HepG2 (cell line): ENCODE data around the gene GUCY2C. TPM values are rescaled to one million over a fixed set of nuclear protein-coding genes. Genes with fewer than 3 reads are reported as not detected.

Experiments used
- BRD4 ChIP-seq: sonication (generic); formaldehyde crosslinking; IDR thresholded peaks from 2 replicates; pipeline ENCODE4 v1.4.0; 2020; ENCODE audit warnings: missing genetic modification reagents
- CBX5 ChIP-seq: sonication (generic); formaldehyde crosslinking; IDR thresholded peaks from 2 replicates; pipeline ENCODE4 v1.4.0; 2020; ENCODE audit warnings: missing genetic modification reagents, borderline replicate concordance
- CEBPZ ChIP-seq: IDR thresholded peaks from 2 replicates; pipeline ENCODE4 v1.6.1; 2012; ENCODE audit warnings: low read length, improper control_type of control experiment
- FLYWCH1 ChIP-seq: sonication (generic); formaldehyde crosslinking; IDR thresholded peaks from 2 replicates; pipeline ENCODE4 v1.8.1; 2023; ENCODE audit warnings: mild to moderate bottlenecking, missing genetic modification reagents
- FOSL2 ChIP-seq: sonication (generic); formaldehyde crosslinking; IDR thresholded peaks from 2 replicates; pipeline ENCODE4 v1.4.0; 2020; ENCODE audit warnings: missing genetic modification reagents
- FUBP1 ChIP-seq: sonication (generic); formaldehyde crosslinking; IDR thresholded peaks from 2 replicates; pipeline ENCODE4 v1.5.1; 2020; ENCODE audit warnings: missing genetic modification reagents, mild to moderate bottlenecking, borderline replicate concordance
- HBP1 ChIP-seq: IDR thresholded peaks from 2 replicates; pipeline ENCODE4 v1.6.1; 2016; ENCODE audit warnings: low read depth, control low read depth
- HOXA5 ChIP-seq: sonication (generic); formaldehyde crosslinking; IDR thresholded peaks from 2 replicates; pipeline ENCODE4 v1.4.0; 2020; ENCODE audit warnings: missing genetic modification reagents
- KLF9 ChIP-seq: IDR thresholded peaks from 2 replicates; pipeline ENCODE4 v1.6.1; 2016; ENCODE audit warnings: low read depth
- MEIS2 ChIP-seq: sonication (generic); formaldehyde crosslinking; IDR thresholded peaks from 2 replicates; pipeline ENCODE4 v1.9.0; 2021; ENCODE audit warnings: mild to moderate bottlenecking, missing genetic modification reagents
- MNT ChIP-seq: fragments of 450-650 bp; IDR thresholded peaks from 2 replicates; pipeline ENCODE4 v1.6.1; 2016
- MXD4 ChIP-seq: IDR thresholded peaks from 2 replicates; pipeline ENCODE4 v1.6.1; 2016; ENCODE audit warnings: mild to moderate bottlenecking, missing biosample characterization, missing genetic modification reagents
- PCBP2 ChIP-seq: fragments of 200-400 bp; formaldehyde crosslinking; optimal IDR thresholded peaks from 2 replicates; pipeline ENCODE3; 2018; ENCODE audit warnings: low read length, low read depth; ENCODE audit not compliant: poor library complexity, severe bottlenecking
- RBAK ChIP-seq: sonication (generic); formaldehyde crosslinking; IDR thresholded peaks from 2 replicates; pipeline ENCODE4 v1.5.1; 2020; ENCODE audit warnings: mild to moderate bottlenecking, missing genetic modification reagents
- RBM22 ChIP-seq: fragments of 200-400 bp; formaldehyde crosslinking; optimal IDR thresholded peaks from 2 replicates; pipeline ENCODE3; 2017; ENCODE audit warnings: mild to moderate bottlenecking, low read length, moderate library complexity
- STAT5B ChIP-seq: sonication (generic); formaldehyde crosslinking; IDR thresholded peaks from 2 replicates; pipeline ENCODE4 v1.4.0; 2020; ENCODE audit warnings: missing genetic modification reagents
- TCF12 ChIP-seq, 2 experiments: fragments of 450-650 bp in 1 of 2; sonication (generic) in 1 of 2; formaldehyde crosslinking in 1 of 2; IDR thresholded peaks; 2 replicates each; pipeline versions ENCODE4 v1.6.1 to v1.8.0; 2017 to 2022; ENCODE audit warnings: antibody characterized with exemption in 1 of 2, mild to moderate bottlenecking in 1 of 2, missing genetic modification reagents in 1 of 2, moderate library complexity in 1 of 2
- TP53 ChIP-seq: sonication (generic); formaldehyde crosslinking; conservative IDR thresholded peaks from 2 replicates; pipeline ENCODE4 v1.4.0; 2020; ENCODE audit warnings: missing genetic modification reagents
- ZBTB7A ChIP-seq: sonication (generic); formaldehyde crosslinking; IDR thresholded peaks from 2 replicates; pipeline ENCODE4 v1.8.0; 2022; ENCODE audit warnings: mild to moderate bottlenecking, missing genetic modification reagents
- ZNF432 ChIP-seq: sonication (generic); formaldehyde crosslinking; IDR thresholded peaks from 2 replicates; pipeline ENCODE4 v1.5.0; 2020; ENCODE audit warnings: missing genetic modification reagents, mild to moderate bottlenecking, borderline replicate concordance
- ZSCAN5A ChIP-seq: sonication (generic); formaldehyde crosslinking; IDR thresholded peaks from 2 replicates; pipeline ENCODE4 v1.8.0; 2022; ENCODE audit warnings: mild to moderate bottlenecking, missing genetic modification reagents, borderline replicate concordance
- polyA plus RNA-seq, 8 experiments: library from polyadenylated mRNA; depleted of rRNA in 3 of 8; stranded (reverse) in 7 of 8; unstranded in 1 of 8; fragments of >200 nt; fragmentation: Illumina TruSeq in 4 of 8; extraction: Trizol in 4 of 8; gene quantifications; 2 replicates each; pipeline versions ENCODE4 v1.2.1 to v1.2.3, GENCODE V29; 2011 to 2016; ENCODE audit warnings: low read depth in 4 of 8, missing spikeins in 1 of 8, mixed read lengths in 1 of 8; ENCODE audit not compliant: insufficient read depth in 1 of 8
- total RNA-seq, 5 experiments: library from RNA; depleted of rRNA; stranded (reverse); fragments of >200 nt; fragmentation: Illumina TruSeq; extraction: Trizol; gene quantifications; 2 replicates each; pipeline ENCODE4 v1.2.3, GENCODE V29; 2016; ENCODE audit warnings: low read depth in 1 of 5

GUCY2C gene
- total and polyA plus RNA-seq, 2 of the 13 experiments (the other 11 are each of a cell fraction or from before 2014, with no cell fraction given): not detected

GRCh38 chr12:14741153-14741552 is 44.8 kb upstream of the GUCY2C start (continued):
- TF ChIP-seq PCBP2 (no peak), KLF9 (no peak), MXD4 (CRISPR knock-in tag) (no peak), RBM22 (no peak), FUBP1 (CRISPR knock-in tag) (no peak), FOSL2 (CRISPR knock-in tag) (peak; percentile 67), TCF12 (IDR thresholded peaks at IDR 0.05) (no peak), TCF12 (CRISPR knock-in tag; IDR thresholded peaks at IDR 0.05) (no peak), FLYWCH1 (no peak), CBX5 (CRISPR knock-in tag) (no peak), BRD4 (CRISPR knock-in tag) (no peak), RBAK (no peak), ZBTB7A (CRISPR knock-in tag) (no peak), CEBPZ (no peak), MEIS2 (CRISPR knock-in tag) (0 out of 2 replicates have a peak, but pooled peaks have one; percentile 28), MNT (no peak), HBP1 (CRISPR knock-in tag) (no peak), HOXA5 (CRISPR knock-in tag) (peak; percentile 66; the same call in 1 of the 2 replicates), ZSCAN5A (CRISPR knock-in tag) (no peak), STAT5B (CRISPR knock-in tag) (no peak), ZNF432 (no peak), TP53 (CRISPR knock-in tag) (no peak)
